Measurements from ENCODE around the gene OR13F1. TPM values are rescaled to one million over a fixed set of nuclear protein-coding genes. Genes with fewer than 3 reads are reported as not detected.
"Not testable (repeated sequence)": the region's sequence is repeated elsewhere in the genome, so short reads cannot be mapped to it uniquely, and the experiment has no call there.

The OR13F1 gene, protein sequence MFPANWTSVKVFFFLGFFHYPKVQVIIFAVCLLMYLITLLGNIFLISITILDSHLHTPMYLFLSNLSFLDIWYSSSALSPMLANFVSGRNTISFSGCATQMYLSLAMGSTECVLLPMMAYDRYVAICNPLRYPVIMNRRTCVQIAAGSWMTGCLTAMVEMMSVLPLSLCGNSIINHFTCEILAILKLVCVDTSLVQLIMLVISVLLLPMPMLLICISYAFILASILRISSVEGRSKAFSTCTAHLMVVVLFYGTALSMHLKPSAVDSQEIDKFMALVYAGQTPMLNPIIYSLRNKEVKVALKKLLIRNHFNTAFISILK
- total RNA-seq, result not detected

DNA sequence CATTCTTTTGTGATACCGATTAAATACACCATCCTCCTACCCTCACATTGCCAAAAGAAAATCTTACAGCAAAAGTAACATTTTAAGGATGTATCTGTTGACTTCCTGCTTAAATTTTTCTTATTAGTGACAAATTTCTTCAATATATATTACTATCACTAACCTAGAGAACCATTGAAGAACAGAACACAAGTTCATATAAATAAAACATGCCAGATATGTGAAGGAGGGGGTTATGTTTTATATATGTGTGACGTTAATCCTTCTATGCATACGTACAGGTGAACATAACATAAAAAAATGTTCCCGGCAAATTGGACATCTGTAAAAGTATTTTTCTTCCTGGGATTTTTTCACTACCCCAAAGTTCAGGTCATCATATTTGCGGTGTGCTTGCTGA is at the start of gene OR13F1:
TSS of gene OR13F1 (plus strand) at position 301 of the 400 bp plus-strand sequence. CDS start at position 301, 0 bp downstream.
- Mint-ChIP-seq H3K4me3 (no peak within 1 kb of the TSS), H3K4me1 (ENCODE audit: low read depth) (no peaks in the 10 kb centered on the region), H3K9me3 (no peaks in the 10 kb centered on the region), H3K36me3 (ENCODE audit: insufficient read depth) (no peaks in the 10 kb centered on the region), H3K27me3 (ENCODE audit: low read depth) (no peaks in the 10 kb centered on the region)
- ATAC-seq (no peak), DNase-seq (no peak)

GRCh38 chr9:104456831-104457230 is 47.2 kb upstream of the OR13F1 start:
- H3K27me3 Mint-ChIP-seq (ENCODE audit: low read depth), result no peaks in the 10 kb centered on the region
- H3K4me1 Mint-ChIP-seq (ENCODE audit: low read depth), result no peaks in the 10 kb centered on the region
- no peak overlapping the region for H3K4me3 Mint-ChIP-seq
- H3K36me3 Mint-ChIP-seq (ENCODE audit: insufficient read depth), result no peaks in the 10 kb centered on the region
- DNase-seq, result no peak
- H3K9me3 Mint-ChIP-seq, result peaks cover 3% of the 10 kb centered on the region
- no peak for ATAC-seq

GRCh38 chr9:104463864-104464263 is 40.2 kb upstream of the OR13F1 start:
- no peaks in the 10 kb centered on the region for H3K27me3 Mint-ChIP-seq (ENCODE audit: low read depth)
- no peak for ATAC-seq
- H3K36me3 Mint-ChIP-seq (ENCODE audit: insufficient read depth), result no peaks in the 10 kb centered on the region
- no peaks in the 10 kb centered on the region for H3K4me1 Mint-ChIP-seq (ENCODE audit: low read depth)
- no peak for DNase-seq
- no peak overlapping the region for H3K4me3 Mint-ChIP-seq
- peaks cover 11% of the 10 kb centered on the region for H3K9me3 Mint-ChIP-seq

DNA sequence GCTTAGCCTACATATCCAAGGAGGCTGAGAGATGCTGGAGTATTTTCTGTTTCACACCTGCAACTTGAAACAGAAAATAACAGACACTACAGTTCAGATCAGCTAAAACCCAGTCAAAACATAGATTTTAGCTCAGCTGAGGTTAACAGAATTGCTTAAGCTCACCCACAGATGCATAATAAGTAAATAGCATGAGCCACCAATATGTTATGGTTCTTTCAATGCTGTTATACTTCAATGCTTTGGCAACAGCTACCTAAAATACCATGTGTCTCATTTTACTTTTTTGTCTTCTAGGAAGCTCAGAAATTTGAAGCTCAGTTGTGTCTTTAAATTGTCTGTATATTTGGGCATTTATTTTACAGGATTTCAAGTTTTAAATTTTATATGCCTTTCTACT is 35.8 kb upstream of the OR13F1 start:
- H3K27me3 Mint-ChIP-seq (ENCODE audit: low read depth), result no peaks in the 10 kb centered on the region
- no peak for ATAC-seq
- H3K9me3 Mint-ChIP-seq, result peaks cover 15% of the 10 kb centered on the region
- no peaks in the 10 kb centered on the region for H3K4me1 Mint-ChIP-seq (ENCODE audit: low read depth)
- H3K36me3 Mint-ChIP-seq (ENCODE audit: insufficient read depth), result no peaks in the 10 kb centered on the region
- DNase-seq, result no peak
- H3K4me3 Mint-ChIP-seq, result no peak overlapping the region

DNA sequence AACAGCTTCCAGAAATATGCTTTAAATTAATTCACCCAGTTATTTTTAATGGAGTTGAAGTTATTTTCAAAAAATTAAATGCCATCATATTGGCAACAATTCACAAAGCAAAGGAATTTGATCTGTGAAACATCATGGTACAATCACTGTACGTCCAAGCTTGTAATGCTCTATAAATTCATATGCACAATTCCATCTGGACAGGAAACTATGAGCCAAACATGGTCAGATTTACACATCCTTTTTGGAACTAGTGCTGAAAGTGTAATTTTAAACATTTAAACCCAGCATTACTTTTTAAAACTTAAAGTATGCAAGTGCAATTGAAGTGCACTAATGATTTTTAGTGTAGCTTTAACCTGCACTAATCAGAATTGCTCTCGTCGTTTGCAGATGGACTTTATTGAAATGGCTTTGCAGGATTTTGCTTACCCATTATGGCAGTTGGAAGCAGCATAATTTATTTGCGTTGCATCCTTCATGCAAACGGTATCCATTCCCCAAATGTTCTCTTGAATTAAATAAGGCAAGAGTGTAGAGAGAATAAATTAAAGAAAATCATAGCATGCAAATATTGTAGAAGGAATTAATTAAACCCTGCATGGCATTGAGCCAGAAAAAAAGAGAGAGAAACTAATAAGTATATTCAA is 21.0 kb upstream of the OR13F1 start:
- Mint-ChIP-seq H3K27me3 (ENCODE audit: low read depth) (no peaks in the 10 kb centered on the region), H3K36me3 (ENCODE audit: insufficient read depth) (no peaks in the 10 kb centered on the region), H3K9me3 (no peaks in the 10 kb centered on the region), H3K4me1 (ENCODE audit: low read depth) (no peaks in the 10 kb centered on the region), H3K4me3 (no peak overlapping the region)
- ATAC-seq, result no peak
- DNase-seq, result no peak

DNA sequence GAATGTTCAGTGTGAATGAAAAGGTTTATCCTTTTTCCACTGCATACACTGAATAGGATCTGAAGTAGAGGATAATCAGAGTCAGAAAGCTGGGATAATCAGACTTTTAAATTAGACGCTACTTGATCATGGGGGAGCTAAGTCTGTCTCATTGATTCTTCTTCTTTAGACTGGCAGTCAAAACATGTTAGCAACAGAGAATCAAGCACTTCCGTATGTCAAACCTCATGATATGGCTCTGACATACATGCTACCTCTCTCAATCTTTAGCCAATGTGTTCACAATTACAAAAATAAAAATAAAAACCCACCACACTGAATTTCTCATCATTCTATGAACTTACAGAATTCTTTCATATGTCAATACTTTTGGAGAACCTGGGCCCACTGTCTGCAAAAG is 19.0 kb upstream of the OR13F1 start:
- Mint-ChIP-seq H3K4me1 (ENCODE audit: low read depth) (no peaks in the 10 kb centered on the region), H3K36me3 (ENCODE audit: insufficient read depth) (no peaks in the 10 kb centered on the region), H3K9me3 (no peaks in the 10 kb centered on the region), H3K27me3 (ENCODE audit: low read depth) (no peaks in the 10 kb centered on the region), H3K4me3 (no peak overlapping the region)
- ATAC-seq (no peak), DNase-seq (no peak)

DNA sequence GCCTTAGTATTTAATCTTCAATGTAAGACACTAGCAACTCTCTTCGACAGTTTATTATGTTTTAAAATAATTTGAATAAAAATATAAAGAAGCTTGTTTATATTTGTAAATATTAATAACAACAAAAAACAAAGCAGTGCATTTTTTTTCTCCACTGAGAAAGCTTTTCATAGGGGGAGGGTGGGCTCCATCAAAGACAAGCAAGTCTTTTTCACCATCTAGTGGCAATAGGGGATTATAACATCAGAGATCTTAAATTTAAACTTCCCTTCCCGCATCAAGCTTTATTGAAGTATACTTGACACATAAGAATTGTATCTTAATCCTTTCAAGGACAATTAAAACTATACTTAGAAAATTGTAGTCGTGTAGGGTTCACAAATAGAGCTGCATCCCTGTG is 9.3 kb upstream of the OR13F1 start:
- no peak for ATAC-seq
- H3K36me3 Mint-ChIP-seq (ENCODE audit: insufficient read depth), result no peaks in the 10 kb centered on the region
- H3K4me3 Mint-ChIP-seq, result no peak overlapping the region
- DNase-seq, result no peak
- H3K4me1 Mint-ChIP-seq (ENCODE audit: low read depth), result no peaks in the 10 kb centered on the region
- H3K9me3 Mint-ChIP-seq, result peaks cover 4% of the 10 kb centered on the region
- no peaks in the 10 kb centered on the region for H3K27me3 Mint-ChIP-seq (ENCODE audit: low read depth)

DNA sequence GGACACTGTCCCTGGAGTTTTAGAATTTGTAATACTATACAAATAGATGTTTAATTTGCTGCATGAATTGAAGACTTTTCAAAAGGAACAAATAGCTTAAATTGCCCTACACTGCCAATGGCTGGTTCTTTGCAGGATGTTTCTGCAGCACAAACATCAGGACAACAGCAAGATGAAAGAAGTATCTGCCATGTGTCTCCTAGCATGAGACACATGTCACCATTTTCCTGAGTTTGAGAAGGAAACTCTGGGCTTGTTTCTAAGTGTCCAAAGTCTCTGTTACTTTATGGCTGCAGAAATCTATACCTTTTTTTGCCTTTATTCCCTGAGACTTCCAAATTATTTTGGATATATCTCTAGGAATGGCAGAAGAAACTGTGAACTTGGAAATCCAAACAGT is 623 bp upstream of the OR13F1 start:
- Mint-ChIP-seq H3K9me3 (no peaks in the 10 kb centered on the region), H3K4me1 (ENCODE audit: low read depth) (no peaks in the 10 kb centered on the region), H3K27me3 (ENCODE audit: low read depth) (no peaks in the 10 kb centered on the region), H3K4me3 (no peak overlapping the region), H3K36me3 (ENCODE audit: insufficient read depth) (no peaks in the 10 kb centered on the region)
- ATAC-seq, result no peak
- no peak for DNase-seq

GRCh38 chr9:104506565-104506964 is 2.5 kb downstream of the OR13F1 start:
- no peaks in the 10 kb centered on the region for H3K4me1 Mint-ChIP-seq (ENCODE audit: low read depth)
- H3K4me3 Mint-ChIP-seq, result no peak overlapping the region

DNA sequence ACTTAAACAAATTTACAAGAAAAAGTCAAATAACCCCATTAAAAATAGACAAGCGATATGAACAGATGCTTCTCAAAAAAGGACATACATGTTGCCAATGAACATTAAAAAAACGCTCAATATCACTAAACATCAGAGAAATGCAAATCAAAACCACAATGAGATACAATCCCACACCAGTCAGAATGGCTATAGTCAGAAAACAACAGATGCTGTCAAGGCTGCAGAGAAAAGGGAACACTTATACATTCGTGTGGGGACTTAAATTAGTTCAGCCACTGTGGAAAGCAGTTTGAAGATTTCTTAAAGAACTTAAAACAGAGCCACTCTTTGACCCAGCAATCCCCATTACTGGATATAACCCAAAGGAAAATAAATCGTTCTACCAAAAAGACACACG is 10.8 kb downstream of the OR13F1 start:
- H3K4me3 Mint-ChIP-seq, result no peak overlapping the region
- H3K36me3 Mint-ChIP-seq (ENCODE audit: insufficient read depth), result no peaks in the 10 kb centered on the region
- no peak for ATAC-seq

More at GRCh38 chr9:104506565-104506964, 2.5 kb downstream of the OR13F1 start:
- H3K36me3 Mint-ChIP-seq (ENCODE audit: insufficient read depth), result no peaks in the 10 kb centered on the region
- DNase-seq, result no peak
- H3K9me3 Mint-ChIP-seq, result no peaks in the 10 kb centered on the region
- no peaks in the 10 kb centered on the region for H3K27me3 Mint-ChIP-seq (ENCODE audit: low read depth)
- ATAC-seq, result no peak

GRCh38 chr9:104520241-104520640 is 16.2 kb downstream of the OR13F1 start:
- ATAC-seq; H3K9me3 Mint-ChIP-seq; DNase-seq; H3K36me3 Mint-ChIP-seq (ENCODE audit: insufficient read depth); H3K4me1 Mint-ChIP-seq (ENCODE audit: low read depth); H3K4me3 Mint-ChIP-seq; H3K27me3 Mint-ChIP-seq (ENCODE audit: low read depth): not testable (repeated sequence)

More for the DNA sequence above, 10.8 kb downstream of the OR13F1 start:
- no peak for DNase-seq
- Mint-ChIP-seq H3K27me3 (ENCODE audit: low read depth) (no peaks in the 10 kb centered on the region), H3K9me3 (peaks cover 3% of the 10 kb centered on the region), H3K4me1 (ENCODE audit: low read depth) (no peaks in the 10 kb centered on the region)

DNA sequence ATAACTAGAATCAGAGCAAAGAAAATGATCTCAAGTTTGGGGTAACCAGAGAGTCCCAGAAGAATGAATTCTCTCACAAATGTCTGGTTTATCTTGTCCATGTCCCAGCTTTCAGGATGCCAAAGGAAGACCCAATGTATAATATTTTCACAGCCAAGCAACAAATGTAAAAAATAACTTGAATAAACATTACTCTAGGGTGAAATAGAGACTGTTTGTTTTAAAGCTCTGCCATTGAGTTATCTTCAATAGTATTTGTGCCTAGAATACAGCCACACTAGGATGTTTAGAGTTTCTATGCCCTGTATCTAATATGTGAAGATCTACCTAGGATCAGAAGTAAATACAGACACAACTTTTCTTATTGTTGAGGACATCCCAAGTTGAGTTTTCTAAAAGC is 23.0 kb downstream of the OR13F1 start, which contains the start of gene OR13C4:
TSS of gene OR13C4 (minus strand) at position 101 of the 400 bp plus-strand sequence. CDS start at position 101, 0 bp downstream.
- no peaks in the 10 kb centered on the region for H3K4me1 Mint-ChIP-seq (ENCODE audit: low read depth)
- ATAC-seq, result no peak
- no peaks in the 10 kb centered on the region for H3K36me3 Mint-ChIP-seq (ENCODE audit: insufficient read depth)
- no peaks in the 10 kb centered on the region for H3K27me3 Mint-ChIP-seq (ENCODE audit: low read depth)
- peaks cover 5% of the 10 kb centered on the region for H3K9me3 Mint-ChIP-seq
- no peak within 1 kb of the TSS for H3K4me3 Mint-ChIP-seq
- no peak for DNase-seq

DNA sequence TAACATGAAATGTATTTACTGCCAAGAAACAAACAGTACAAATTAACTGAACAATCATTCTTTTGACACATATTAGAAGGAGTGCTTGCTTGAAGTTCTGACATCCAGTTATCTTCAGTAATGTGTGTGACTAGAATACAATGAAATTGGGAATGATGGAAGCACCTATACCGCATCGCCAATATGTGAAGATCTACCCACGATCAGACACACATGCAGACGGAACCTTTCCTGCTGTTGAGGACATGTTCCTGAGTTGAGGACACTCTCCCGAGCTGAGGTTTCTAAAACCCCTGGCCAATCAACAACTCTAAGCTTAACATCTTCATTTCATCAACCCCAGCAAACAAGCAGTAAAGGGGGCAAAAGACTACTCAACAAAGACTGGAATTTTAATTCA is 32.7 kb downstream of the OR13F1 start, which contains the start of gene OR13C3:
TSS of gene OR13C3 (minus strand) at position 101 of the 400 bp plus-strand sequence. CDS start 133 bp downstream, outside the sequence.
- no peaks in the 10 kb centered on the region for H3K27me3 Mint-ChIP-seq (ENCODE audit: low read depth)
- ATAC-seq, result no peak
- H3K4me3 Mint-ChIP-seq, result no peak within 1 kb of the TSS
- H3K9me3 Mint-ChIP-seq, result no peaks in the 10 kb centered on the region
- no peak for DNase-seq
- H3K36me3 Mint-ChIP-seq (ENCODE audit: insufficient read depth), result no peaks in the 10 kb centered on the region
- no peaks in the 10 kb centered on the region for H3K4me1 Mint-ChIP-seq (ENCODE audit: low read depth)

GRCh38 chr9:104539275-104539674 is 35.2 kb downstream of the OR13F1 start:
- Mint-ChIP-seq H3K27me3 (ENCODE audit: low read depth) (no peaks in the 10 kb centered on the region), H3K4me1 (ENCODE audit: low read depth) (no peaks in the 10 kb centered on the region), H3K9me3 (no peaks in the 10 kb centered on the region), H3K36me3 (ENCODE audit: insufficient read depth) (no peaks in the 10 kb centered on the region), H3K4me3 (no peak overlapping the region)
- no peak for DNase-seq
- no peak for ATAC-seq

DNA sequence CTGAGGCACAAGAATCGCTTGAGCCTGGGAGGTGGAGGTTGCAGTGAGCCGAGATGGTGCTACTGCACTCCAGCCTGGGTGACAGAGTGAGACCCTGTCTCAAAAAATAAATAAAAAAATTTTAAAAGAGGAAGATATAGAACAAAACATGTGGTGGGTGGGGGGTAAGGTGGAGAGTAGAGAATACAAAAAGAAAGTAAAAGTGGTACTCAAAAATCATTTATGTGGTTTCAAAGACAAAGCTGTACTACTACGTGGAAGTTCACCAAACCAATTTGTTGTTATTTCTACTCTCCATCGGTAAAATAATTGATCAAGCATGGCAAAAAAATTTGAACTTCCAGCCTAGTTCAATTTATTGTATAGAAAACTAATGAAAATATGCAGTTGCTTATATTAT is 40.6 kb downstream of the OR13F1 start:
- H3K36me3 Mint-ChIP-seq (ENCODE audit: insufficient read depth), result no peaks in the 10 kb centered on the region
- no peak overlapping the region for H3K4me3 Mint-ChIP-seq
- no peaks in the 10 kb centered on the region for H3K4me1 Mint-ChIP-seq (ENCODE audit: low read depth)
- no peaks in the 10 kb centered on the region for H3K9me3 Mint-ChIP-seq
- ATAC-seq (no peak), DNase-seq (no peak)
- no peaks in the 10 kb centered on the region for H3K27me3 Mint-ChIP-seq (ENCODE audit: low read depth)
